ENCODE results near the gene INPP4B. TPM values are rescaled to one million over a fixed set of nuclear protein-coding genes. Genes with fewer than 3 reads are reported as not detected.
A peak's percentile ranks its signal among the peaks of the same experiment; 100 is the strongest.

INPP4B gene
- total and polyA plus RNA-seq, 2 donors (not counting 1 experiment from before 2014, with no cell fraction given) = 19.7 to 22.2 TPM

DNA sequence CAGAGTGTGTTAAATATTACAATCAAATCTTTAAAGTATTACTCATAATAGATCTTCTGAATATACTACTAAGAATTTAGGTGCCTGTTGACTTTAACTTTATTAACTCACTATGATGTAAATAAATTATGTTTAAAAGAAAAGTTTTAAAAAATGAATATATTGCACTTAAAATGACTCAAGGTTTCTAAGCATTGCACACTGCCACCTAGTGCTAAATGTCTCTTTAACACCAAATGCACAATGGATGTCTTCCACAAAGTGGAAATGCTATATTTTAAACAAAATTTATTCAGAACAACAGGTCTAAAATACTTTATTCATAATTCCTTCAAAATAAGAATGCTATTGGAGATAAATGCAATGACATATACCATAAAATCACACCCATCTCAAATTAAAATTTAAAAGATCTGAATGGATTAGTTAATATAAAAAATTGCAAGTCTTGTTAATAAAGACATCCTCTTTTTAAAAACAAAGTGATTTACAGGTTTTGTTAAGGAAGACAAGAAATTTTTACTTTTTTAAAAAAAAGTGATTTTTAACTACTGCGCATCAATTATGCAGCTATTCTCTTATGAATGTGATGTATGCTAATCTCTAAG lies 5.5 kb downstream of the INPP4B start:
- Histone ChIP-seq H3K27me3 (ENCODE audit: control insufficient read depth, insufficient read depth, low read length) (no peaks in the 10 kb centered on the region), H3K9me3 (ENCODE audit: control insufficient read depth, insufficient read depth, low read depth, low read length) (no peaks in the 10 kb centered on the region), H3K27ac (ENCODE audit: insufficient read depth, low read length) (no peak overlapping the region), H3K4me2 (ENCODE audit: extremely low read depth, insufficient read depth, low read length) (no peak overlapping the region), H3K9ac (ENCODE audit: insufficient read depth, low read length) (no peak overlapping the region), H2AFZ (ENCODE audit: low read length) (no peak overlapping the region), H3K4me3 (replicated peaks in 1 of 4; ENCODE audit: control extremely low read depth in 1 of 4, insufficient read depth in 1 of 4, low read depth in 3 of 4, low read length in 4 of 4) (no peak overlapping the region), H3K4me1 (ENCODE audit: control insufficient read depth, extremely low read depth, insufficient read depth, low read length) (peaks cover 3% of the 10 kb centered on the region), H4K20me1 (ENCODE audit: control insufficient read depth, extremely low read depth, insufficient read depth, low read length) (no peaks in the 10 kb centered on the region), H3K79me2 (ENCODE audit: control insufficient read depth, insufficient read depth, low read length) (no peaks in the 10 kb centered on the region), H3K36me3 (ENCODE audit: control insufficient read depth, insufficient read depth, low read length) (no peaks in the 10 kb centered on the region)
- DNase-seq (ENCODE audit: low read depth in 2 of 2) = peak; percentile 41 to 79
- TF ChIP-seq EZH2 (IDR thresholded peaks at IDR 0.05; ENCODE audit: low read length, missing control alignments) = no peak
- TF ChIP-seq, protein P1, sequence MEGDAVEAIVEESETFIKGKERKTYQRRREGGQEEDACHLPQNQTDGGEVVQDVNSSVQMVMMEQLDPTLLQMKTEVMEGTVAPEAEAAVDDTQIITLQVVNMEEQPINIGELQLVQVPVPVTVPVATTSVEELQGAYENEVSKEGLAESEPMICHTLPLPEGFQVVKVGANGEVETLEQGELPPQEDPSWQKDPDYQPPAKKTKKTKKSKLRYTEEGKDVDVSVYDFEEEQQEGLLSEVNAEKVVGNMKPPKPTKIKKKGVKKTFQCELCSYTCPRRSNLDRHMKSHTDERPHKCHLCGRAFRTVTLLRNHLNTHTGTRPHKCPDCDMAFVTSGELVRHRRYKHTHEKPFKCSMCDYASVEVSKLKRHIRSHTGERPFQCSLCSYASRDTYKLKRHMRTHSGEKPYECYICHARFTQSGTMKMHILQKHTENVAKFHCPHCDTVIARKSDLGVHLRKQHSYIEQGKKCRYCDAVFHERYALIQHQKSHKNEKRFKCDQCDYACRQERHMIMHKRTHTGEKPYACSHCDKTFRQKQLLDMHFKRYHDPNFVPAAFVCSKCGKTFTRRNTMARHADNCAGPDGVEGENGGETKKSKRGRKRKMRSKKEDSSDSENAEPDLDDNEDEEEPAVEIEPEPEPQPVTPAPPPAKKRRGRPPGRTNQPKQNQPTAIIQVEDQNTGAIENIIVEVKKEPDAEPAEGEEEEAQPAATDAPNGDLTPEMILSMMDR (conservative IDR thresholded peaks at IDR 0.05 in 1 of 2, IDR thresholded peaks at IDR 0.05 in 1 of 2; ENCODE audit: low read depth in 1 of 2, low read length in 2 of 2) = peak; percentile 52 to 68

DNA sequence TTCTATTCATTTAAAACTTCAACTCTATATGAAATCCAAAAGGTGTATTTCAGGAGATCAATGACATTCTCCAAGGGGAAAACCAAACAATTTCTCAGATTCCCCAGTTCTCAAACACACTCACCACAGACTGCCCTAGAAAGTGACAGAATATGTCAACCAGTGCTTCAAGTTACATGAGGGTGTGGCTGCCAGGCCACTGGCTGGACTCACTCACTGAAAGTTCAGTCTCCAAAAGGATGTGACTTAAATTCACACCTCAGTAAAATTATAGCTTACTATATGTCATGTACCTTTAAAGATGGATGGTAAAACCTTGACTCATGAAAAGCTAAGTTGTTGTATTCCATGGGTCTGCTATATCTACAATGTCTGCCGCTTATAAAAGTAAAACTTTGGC lies 7.3 kb downstream of the INPP4B start:
- Histone ChIP-seq H3K4me1 (ENCODE audit: control insufficient read depth, extremely low read depth, insufficient read depth, low read length) (no peaks in the 10 kb centered on the region), H3K36me3 (ENCODE audit: control insufficient read depth, insufficient read depth, low read length) (no peaks in the 10 kb centered on the region), H3K27me3 (ENCODE audit: control insufficient read depth, insufficient read depth, low read length) (no peaks in the 10 kb centered on the region), H3K9ac (ENCODE audit: insufficient read depth, low read length) (no peak overlapping the region), H3K4me2 (ENCODE audit: extremely low read depth, insufficient read depth, low read length) (no peak overlapping the region), H3K4me3 (replicated peaks in 1 of 4; ENCODE audit: control extremely low read depth in 1 of 4, insufficient read depth in 1 of 4, low read depth in 3 of 4, low read length in 4 of 4) (no peak overlapping the region), H3K27ac (ENCODE audit: insufficient read depth, low read length) (no peak overlapping the region), H4K20me1 (ENCODE audit: control insufficient read depth, extremely low read depth, insufficient read depth, low read length) (no peaks in the 10 kb centered on the region), H2AFZ (ENCODE audit: low read length) (no peak overlapping the region), H3K79me2 (ENCODE audit: control insufficient read depth, insufficient read depth, low read length) (no peaks in the 10 kb centered on the region), H3K9me3 (ENCODE audit: control insufficient read depth, insufficient read depth, low read depth, low read length) (no peaks in the 10 kb centered on the region)
- DNase-seq (ENCODE audit: low read depth in 2 of 2) = no peak
- no peak for TF ChIP-seq EZH2 (IDR thresholded peaks at IDR 0.05; ENCODE audit: low read length, missing control alignments)
- TF ChIP-seq, protein P1 (conservative IDR thresholded peaks at IDR 0.05 in 1 of 2, IDR thresholded peaks at IDR 0.05 in 1 of 2; ENCODE audit: low read depth in 1 of 2, low read length in 2 of 2) = no peak

DNA sequence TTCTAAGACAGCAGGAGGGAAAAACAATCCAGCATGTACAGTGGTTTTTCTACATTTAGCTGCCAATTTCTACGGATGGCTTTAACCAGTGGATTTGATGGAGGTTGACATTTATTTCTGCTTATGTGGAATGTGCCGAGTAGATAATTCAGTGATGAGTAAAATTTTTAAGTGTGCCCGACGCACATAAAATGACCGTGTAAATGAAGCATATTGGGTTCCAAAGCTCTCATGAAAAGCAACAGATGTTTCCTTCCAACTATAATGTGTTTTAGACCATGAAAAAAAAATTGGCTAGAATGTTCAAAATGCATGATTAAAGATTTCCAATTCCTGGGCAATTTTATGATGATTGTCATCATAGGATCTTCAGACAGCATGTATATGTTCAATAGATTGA lies 14.1 kb downstream of the INPP4B start:
- H3K9me3 ChIP-seq (ENCODE audit: control insufficient read depth, insufficient read depth, low read depth, low read length) = no peaks in the 10 kb centered on the region
- no peak overlapping the region for H3K4me2 ChIP-seq (ENCODE audit: extremely low read depth, insufficient read depth, low read length)
- DNase-seq (ENCODE audit: low read depth in 2 of 2) = no peak
- TF ChIP-seq, protein P1 (conservative IDR thresholded peaks at IDR 0.05 in 1 of 2, IDR thresholded peaks at IDR 0.05 in 1 of 2; ENCODE audit: low read depth in 1 of 2, low read length in 2 of 2) = no peak
- no peak for TF ChIP-seq EZH2 (IDR thresholded peaks at IDR 0.05; ENCODE audit: low read length, missing control alignments)
- no peak overlapping the region for H2AFZ ChIP-seq (ENCODE audit: low read length)
- H3K79me2 ChIP-seq (ENCODE audit: control insufficient read depth, insufficient read depth, low read length) = no peaks in the 10 kb centered on the region
- H3K27ac ChIP-seq (ENCODE audit: insufficient read depth, low read length) = no peak overlapping the region
- no peak overlapping the region for H3K4me3 ChIP-seq (replicated peaks in 1 of 4; ENCODE audit: control extremely low read depth in 1 of 4, insufficient read depth in 1 of 4, low read depth in 3 of 4, low read length in 4 of 4)
- H4K20me1 ChIP-seq (ENCODE audit: control insufficient read depth, extremely low read depth, insufficient read depth, low read length) = no peaks in the 10 kb centered on the region
- H3K36me3 ChIP-seq (ENCODE audit: control insufficient read depth, insufficient read depth, low read length) = no peaks in the 10 kb centered on the region
- no peak overlapping the region for H3K9ac ChIP-seq (ENCODE audit: insufficient read depth, low read length)
- H3K27me3 ChIP-seq (ENCODE audit: control insufficient read depth, insufficient read depth, low read length) = no peaks in the 10 kb centered on the region
- H3K4me1 ChIP-seq (ENCODE audit: control insufficient read depth, extremely low read depth, insufficient read depth, low read length) = no peaks in the 10 kb centered on the region

Measured in fibroblast of lung (primary cell).